GM12872 (cell line): ENCODE results near the gene RPS27A.

Source experiments
- CTCF ChIP-seq: IDR thresholded peaks from 3 replicates; pipeline ENCODE4 v1.5.1; 2011; ENCODE audit warnings: low read depth, mild to moderate bottlenecking, low read length, moderate library complexity; ENCODE audit not compliant: insufficient read depth

Gene RPS27A

GRCh38 chr2:55252832-55253231, 20.3 kb downstream of the RPS27A start:
- TF ChIP-seq CTCF, result no peak

- TF ChIP-seq CTCF, result peak; percentile 13; the same call in 1 of the 3 replicates
These were observed 35.9 kb downstream of the RPS27A start for GRCh38 chr2:55268288-55268906.

- TF ChIP-seq CTCF, result 0 out of 3 replicates have a peak, but pooled peaks have one; percentile 25
These were observed 36.6 kb downstream of the RPS27A start, which contains the start of gene MTIF2 for GRCh38 chr2:55268907-55269644. MTIF2 (minus strand) TSS chr2:55269231; CDS start chr2:55263858, 5,373 bp downstream.

- no peak for TF ChIP-seq CTCF
These were observed 37.1 kb downstream of the RPS27A start for GRCh38 chr2:55269645-55269990.

GRCh38 chr2:55277310-55277709, 44.8 kb downstream of the RPS27A start:
- no peak for TF ChIP-seq CTCF

GRCh38 chr2:55282110-55282917, 49.8 kb downstream of the RPS27A start:
- no peak for TF ChIP-seq CTCF

- no peak for TF ChIP-seq CTCF
These were observed 50.6 kb downstream of the RPS27A start for GRCh38 chr2:55283083-55283482.
